CD4-positive, alpha-beta T cell treated with Interleukin-6 at 100 ng/mL for 8 hours (primary cell): ENCODE measurements around the gene DPT.

Source experiments
- DNase-seq: peaks from one replicate; pipeline ENCODE4 v3.0.0-alpha.2; 2020; ENCODE audit warnings: mixed read lengths, low spot score

Gene DPT

GRCh38 chr1:168656485-168656884, 72.5 kb downstream of the DPT start:
- DNase-seq = no peak

DNA sequence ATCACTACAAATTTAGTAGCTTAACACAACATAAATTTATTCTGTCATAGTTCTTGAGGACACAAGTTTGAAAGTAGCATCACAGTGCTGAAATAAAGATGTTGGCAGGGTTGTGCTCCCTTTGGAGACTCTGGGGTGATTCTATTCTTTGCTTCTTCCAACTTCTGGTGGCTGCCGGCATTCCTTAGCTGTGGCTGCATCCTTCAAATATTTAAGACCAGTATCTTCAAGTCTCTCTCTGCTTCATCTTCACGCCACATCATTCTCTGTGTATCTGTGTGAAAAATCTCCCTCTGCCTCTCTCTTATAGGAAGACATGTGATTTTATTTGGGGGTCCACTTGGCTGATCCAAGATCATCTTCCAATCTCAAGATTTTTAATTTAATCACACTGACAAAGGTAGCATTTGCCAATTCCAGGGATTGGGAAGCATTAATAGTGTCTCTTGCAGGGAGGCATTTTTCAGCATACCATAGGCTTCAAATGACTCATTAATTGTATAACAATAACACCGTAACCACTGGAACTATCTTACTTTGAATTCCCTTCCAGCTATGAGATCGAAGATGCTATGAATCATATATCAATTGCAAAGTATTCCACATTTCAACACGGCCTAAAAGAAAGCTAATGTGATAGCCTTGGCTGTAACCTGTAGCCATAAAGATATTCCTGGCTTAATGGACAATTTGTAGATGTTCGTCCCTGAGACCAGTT, 74.6 kb downstream of the DPT start:
- DNase-seq = no peak

DNA sequence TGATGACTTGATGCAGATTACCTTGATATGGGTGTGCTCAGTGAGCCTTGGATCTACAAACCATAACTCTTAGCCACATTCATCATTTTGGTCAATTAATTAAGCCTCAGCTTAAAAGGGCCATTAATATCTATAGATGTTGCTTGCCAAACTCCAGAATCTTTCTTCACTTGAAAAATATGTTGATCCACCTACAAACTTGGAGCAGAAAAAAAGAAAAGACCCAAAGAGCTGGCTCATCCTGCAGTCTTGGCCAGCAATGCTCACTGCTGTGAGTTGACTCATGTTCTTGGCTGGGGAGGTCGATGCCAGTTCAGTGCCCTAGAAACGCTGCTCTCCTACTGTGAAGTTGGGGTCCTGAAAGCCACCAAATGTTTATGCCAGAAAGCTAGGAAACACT, 75.4 kb downstream of the DPT start:
- DNase-seq = no peak

- no peak for DNase-seq
Measured at GRCh38 chr1:168645721-168646120, 83.3 kb downstream of the DPT start.
